ENCODE data around the gene SIGLEC14. TPM values are rescaled to one million over a fixed set of nuclear protein-coding genes. Genes with fewer than 3 reads are reported as not detected.
"Not testable (repeated sequence)": the region's sequence is repeated elsewhere in the genome, so short reads cannot be mapped to it uniquely, and the experiment has no call there.

SIGLEC14 gene, protein sequence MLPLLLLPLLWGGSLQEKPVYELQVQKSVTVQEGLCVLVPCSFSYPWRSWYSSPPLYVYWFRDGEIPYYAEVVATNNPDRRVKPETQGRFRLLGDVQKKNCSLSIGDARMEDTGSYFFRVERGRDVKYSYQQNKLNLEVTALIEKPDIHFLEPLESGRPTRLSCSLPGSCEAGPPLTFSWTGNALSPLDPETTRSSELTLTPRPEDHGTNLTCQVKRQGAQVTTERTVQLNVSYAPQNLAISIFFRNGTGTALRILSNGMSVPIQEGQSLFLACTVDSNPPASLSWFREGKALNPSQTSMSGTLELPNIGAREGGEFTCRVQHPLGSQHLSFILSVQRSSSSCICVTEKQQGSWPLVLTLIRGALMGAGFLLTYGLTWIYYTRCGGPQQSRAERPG
- not detected for polyA plus RNA-seq (2013, experiment 1 of 2; ENCODE audit: insufficient read length)
- not detected for polyA plus RNA-seq (2013, experiment 2 of 2; ENCODE audit: insufficient read length)

DNA sequence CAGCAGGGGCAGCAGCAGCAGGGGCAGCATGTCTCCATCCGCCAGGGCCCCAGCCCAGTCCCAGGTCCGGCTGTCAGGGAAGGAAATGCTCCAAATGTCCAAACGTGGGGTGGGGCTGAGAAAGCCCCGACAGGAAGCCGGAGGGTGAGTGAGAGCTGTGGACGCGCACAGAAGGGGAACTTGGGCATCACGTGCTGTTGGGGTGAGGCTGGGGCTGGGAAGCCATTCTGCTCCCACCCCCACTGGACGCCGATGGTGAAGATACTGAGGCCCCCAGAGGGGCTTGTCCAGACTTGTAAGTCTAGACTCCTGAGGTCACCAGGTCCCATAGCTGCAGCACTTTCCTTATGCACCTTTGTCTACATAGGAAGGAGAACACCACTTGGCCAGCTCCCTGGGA is at the start of gene SIGLEC14:
Gene SIGLEC14, minus strand, starts transcription at position 96 of the 400 bp plus-strand sequence. Its CDS starts 66 bp downstream, at position 30.
- DNase-seq: not testable (repeated sequence)

DNA sequence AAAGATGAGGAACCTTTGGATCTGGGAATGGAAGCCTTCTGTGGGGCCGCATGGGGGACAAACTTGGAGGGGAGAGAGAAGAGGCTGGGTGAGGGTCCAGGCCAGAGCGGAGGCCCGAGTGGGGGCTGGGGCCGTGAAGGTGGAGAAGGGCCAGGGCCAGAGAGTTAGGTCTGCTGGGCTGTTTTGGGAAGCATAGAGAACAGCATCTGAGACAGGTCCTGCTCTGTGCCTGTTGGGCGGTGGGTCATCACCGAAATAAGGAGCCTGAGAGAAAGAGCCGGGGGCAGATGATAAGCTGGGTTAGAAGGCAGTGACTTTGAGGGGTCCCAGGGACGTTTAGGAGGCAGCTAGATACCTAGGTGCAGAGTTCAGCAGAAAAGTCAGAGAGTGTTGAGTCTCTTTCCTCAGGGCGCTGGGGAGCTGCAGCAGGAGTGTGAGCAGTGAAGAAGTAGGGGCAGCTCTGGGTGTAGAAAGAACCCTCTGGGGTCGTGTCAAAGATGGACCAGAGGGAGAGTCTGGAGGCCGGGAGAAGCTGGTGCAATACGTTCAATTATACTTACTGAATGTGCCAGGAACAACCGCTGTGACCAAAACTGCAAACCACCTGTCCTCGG is 49.2 kb upstream of the SIGLEC14 start:
- DNase-seq: no peak

DNA sequence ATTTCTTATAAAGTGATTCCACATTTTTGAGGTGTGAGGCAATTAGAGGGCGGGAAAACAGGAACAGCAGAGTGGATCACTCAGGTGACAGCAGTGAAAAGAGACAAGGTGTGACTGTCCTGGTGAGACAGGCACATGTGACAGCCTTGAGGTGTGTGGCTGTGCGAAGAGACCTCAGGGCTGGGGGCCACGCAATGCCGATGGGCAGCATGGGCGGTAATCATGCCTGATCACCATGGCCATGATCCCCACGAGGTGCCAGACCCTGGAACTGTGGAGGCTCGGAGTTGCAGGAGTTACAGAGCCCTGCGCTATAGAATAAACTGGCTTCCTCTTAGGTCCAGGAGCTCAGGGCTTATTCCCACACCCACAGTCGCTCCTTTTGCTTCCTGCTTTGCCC is 48.5 kb upstream of the SIGLEC14 start:
- DNase-seq: no peak

DNA sequence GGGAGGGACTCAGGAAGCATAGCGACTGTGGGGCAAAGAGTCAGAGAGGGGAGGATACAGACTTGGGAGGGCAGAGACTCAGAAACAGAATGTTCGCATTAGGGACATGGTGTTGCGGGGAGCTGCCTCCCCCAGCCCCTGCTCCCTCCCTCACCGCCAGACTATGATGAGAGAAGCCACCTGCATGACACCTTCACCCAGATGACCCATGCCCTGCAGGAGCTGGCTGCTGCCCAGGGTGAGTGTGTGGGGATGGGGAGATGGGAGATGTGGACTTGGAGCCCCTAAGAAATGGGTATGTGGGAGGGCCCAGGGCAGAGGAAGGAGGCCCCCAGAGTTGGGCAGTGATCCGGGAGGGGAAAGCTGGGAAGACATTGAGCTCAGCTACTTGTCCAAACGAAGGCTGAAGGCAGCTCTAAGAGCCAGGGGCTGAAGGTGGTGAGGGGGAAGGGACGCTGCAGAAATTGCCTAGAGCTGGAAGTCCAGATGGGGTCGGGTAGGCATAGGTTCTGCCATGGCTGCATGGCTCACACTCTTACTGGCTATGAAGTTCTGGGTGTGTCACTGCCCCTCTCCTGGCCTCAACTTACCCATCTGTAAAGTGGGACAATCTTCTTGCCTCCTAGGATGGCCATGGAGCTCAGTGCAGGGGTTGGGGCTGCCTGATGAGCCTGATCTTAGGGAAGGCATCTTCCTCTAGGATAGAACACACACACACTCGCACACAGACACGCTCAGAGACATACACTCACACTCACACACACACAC is 47.9 kb upstream of the SIGLEC14 start:
- DNase-seq: no peak

DNA sequence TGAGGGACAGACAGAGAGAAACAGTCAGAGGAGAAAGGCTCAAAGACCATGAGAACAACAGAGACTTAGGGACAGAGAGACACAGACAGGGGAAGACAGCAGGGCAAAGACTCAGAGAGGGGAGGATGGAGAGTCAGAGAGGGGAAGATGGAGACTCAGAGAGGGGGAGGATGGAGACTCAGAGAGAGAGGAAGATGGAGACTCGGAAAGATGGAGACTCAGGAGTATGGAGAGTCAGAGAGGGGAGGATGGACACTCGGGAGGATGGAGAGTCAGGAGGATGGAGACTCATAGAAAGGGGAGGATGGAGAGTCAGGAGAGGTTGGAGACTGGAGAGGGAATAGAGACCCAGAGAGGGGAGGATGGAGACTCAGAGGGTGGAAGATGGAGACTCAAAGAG is 47.2 kb upstream of the SIGLEC14 start:
- no peak for DNase-seq

DNA sequence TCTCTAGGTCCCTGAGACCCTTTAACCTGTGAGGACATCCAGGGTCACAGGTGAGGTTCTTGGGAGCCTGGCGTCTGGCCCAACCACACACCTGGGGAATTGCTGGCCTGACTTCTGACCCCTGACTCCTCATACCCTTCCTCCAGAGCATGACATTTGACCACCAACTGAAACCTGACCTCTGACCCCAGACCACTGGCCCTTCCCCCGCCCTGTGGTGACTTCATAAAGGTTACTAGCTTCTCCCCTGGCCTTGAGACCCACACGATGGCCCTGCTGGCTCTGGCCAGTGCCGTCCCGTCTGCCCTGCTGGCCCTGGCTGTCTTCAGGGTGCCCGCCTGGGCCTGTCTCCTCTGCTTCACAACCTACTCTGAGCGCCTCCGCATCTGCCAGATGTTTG is 46.6 kb upstream of the SIGLEC14 start, which contains the start of gene SPACA6:
Gene SPACA6, plus strand, starts transcription at position 71 of the 400 bp plus-strand sequence. Its CDS starts 197 bp downstream, at position 268.
- no peak for DNase-seq

DNA sequence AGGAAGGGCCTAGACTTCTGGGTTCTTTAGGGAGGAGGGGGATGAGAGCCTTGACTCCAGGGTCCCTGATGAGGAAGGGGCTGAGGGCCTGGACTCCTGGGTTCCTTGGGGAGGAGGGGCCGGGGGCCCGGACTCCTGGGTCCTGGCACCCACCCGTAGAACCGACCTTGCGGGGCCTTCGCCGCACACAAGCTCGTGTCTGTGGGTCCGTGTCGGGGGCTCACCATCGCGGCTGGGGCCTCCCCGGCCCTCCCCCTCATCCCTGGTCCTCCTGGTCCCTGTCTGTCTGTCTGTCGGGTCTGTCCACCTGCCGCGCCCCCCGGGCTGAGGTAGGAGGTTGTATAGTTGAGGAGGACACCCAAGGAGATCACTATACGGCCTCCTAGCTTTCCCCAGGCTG is 45.8 kb upstream of the SIGLEC14 start:
- DNase-seq: no peak

DNA sequence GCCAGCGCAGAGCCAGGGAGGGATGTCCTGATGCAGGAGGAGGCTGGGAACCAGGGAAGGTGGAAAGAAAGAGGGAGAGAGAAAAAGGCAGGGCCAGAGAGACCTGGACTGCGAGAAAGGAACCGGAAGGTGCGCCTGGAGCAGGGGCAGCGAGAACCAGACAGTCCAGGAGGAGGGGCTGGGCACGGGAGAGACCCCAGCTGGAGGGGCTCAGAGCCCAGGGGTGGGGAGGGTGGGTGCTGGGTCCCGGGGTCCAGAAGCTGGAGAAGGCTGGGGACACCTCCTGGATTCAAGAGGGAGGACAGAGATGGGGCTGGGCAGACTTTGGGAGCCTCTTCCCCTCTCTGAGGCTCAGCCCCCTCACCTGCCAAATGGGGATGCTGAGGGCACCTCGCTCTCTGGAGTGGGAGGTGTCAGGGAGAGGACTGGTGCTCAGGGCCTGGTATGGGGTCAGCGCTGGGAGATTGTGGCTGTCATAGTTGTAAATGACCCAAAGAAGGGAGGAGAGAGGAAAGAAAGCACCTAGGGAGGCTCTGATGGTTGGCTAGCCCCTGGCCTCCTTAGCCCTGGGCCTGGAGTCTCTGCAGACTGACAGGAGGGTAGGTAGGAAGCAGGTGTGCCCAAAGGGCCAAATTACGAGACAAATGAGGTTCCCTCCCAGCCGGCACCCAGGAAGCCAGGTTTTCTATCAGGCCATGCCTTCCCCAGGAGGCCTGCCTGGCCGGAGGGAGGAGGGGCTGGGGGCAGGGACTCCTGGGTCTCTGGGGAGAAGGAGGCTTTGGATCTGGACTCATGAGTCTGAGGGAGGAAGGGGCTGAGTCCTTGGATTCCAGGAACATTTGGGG is 45.2 kb upstream of the SIGLEC14 start:
- no peak for DNase-seq

DNA sequence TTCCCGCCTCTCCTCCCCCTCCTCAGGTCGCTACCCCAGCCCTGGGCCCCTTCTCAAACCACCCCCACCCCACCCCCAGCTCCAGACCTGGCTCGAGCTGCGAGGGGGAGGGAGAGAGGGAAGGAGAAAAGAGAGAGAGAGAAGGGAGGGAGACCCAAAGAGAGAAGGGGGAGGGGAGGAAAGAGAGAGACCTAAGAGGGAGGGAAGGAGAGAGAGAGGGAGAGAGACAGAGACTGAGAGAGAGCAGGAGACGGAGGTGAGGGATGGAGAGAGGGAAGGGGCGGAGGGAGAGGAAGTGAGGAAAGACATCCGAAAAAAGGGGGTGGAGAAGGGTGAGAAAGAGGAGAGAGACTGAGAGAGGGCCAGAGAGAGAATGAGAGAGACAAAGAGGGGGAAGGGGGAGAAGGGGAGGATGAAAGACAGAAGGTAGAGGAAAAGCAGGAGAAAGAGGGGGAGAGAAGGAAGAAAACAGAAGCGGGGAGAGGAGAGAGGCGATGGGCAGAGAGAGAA is 44.5 kb upstream of the SIGLEC14 start:
- peak; percentile 70 for DNase-seq

DNA sequence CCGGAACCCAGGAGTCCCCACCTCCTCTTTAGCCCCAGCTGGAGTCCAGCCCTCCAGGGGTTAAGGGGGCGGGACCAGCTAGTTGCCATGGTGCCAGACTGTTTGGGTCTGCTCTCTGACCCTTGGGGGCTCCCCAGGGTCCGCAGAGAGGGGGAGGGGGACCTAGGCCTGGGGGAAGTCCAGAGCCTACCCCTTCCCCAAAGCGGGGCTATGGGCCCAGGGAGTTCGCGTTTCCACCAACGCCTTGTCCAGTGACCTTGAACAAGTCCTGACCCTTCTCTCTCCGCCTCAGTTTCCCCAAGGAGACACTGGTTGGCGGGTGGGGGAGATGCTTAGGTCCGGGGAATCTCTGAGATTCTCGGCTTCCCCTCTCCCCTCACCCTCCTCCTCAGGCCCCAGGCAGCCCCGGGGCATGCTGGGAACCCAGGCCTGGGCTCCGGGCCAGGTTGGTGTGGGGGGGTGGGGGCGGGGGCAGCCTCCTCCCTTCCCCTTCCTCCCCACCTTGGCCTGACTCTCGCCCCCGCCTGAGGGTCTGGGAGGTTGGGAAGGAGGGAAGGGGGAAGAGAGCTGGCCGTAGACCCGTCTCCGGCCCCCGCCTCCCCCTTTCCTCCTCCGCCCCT is 43.9 kb upstream of the SIGLEC14 start:
- DNase-seq: peak; percentile 83

DNA sequence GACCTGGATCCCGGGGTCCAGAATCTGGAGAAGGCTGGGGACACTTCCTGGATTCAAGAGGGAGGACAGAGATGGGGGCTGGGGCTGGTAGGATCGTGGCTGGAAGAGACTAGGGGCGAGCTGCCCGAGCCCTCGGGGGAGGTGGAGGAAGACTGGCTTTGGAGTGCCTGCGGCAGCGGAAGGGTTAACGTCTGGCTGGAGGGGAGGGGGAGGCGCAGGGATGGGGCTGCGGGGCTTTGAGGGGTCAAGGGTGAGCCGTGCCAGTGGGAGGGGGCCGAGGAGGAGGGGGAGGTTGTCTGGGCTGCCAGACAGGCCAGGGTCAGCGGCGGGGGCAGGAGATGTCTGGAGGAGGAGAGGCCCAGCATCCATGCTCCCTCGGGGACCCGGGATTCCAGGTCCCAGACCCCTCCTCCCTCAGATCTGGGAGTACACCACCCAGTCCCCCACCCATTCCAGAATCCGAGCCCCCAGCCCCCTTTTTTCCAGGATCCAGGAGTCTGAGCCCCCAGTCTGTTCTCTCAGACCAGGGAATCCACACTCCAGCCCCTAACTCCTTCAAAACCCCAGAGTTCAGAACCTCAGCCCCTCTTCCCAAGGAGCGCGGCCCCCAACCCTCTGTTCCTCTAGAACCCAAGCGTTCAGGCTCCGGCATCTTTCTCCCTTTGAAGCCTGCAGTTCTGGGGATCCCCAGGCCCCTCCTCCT is 43.3 kb upstream of the SIGLEC14 start:
- DNase-seq: peak; percentile 37

DNA sequence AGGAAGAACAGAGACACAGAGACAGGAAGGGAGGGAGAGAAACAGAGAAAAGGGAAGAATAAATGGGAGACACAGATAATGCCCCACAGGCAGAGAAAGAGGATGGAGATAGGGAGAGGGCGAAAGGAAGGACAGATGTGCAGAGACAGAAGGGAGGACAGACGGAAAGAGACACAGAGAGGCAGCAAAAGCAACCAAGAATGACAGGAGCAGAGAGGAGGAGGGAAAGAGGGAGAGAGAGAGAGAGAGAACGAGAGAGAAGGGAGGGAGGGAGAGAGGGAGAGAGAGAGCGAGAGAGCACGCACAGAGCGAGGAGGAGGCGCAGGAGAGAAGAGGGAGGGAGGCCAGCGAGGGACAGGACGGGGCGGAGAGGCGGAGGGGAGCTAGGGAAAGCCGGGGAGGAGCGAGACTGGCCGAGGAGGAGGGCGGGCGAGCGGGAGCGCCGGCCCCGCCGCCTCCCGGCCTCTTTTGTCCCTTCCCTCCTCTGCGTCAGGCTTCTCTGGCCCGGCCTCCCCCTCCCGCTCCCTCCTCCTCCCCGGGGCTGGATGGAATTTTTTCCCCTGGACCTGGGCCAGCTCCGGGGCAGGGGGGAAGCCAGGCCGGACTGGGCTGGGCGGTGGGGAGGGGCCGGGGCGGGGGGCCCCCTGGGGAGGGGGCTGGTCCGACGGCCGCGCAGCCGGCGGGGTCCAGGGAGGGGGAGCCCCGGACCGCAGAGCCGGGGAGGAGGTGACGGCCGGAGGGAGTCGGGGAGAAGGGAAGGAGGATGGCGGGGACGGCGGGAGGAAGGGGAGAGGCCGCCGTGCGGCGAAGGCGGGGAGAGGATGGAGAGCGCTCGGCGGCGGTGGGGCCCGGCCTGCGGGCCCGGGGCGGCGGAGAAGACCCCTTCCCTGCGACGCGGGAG is 42.3 kb upstream of the SIGLEC14 start:
- DNase-seq: peak; percentile 97

DNA sequence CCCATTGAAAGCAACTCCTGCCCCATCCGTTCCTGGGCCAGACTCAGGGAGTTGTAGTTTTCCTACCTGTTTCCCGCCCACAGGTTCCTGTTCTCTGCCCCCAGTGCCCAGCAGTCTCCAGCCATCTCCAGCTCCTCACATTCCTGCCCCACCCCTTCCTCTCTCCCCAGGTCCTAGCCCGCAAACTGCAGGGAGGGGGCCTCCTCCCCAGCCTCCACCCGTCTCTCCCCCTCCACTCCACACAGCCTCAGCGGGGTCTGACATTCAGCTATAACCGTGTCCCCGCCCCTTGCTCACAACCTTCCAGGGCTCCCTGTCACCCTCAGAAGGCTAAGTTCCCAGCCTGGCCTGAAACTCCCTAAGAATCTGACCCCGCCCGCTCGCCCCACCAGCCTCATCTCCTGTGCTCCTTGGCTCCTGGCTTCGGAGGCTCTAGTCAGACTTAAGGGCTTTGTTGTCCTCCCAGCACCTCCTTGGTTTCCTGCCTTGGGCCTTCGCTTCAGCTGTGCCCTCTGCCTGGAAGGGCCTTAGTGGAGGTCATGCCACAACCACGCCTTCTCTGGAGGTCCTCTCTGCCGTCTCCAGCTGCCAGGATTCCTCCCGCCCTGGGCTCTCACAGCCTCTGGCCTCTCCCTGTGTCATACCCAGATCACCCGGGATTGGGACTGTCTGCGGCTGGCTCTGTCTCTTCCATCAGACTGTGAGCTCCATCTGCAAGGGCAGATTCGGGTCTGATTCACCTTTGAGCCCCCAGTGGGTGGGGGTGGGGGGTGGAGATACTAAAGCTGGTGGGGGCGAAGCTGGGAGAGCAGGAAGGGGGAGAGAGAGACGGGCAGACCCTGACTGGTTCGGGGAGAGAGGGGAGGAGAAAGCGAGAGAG is 41.4 kb upstream of the SIGLEC14 start:
- DNase-seq: peak; percentile 67

DNA sequence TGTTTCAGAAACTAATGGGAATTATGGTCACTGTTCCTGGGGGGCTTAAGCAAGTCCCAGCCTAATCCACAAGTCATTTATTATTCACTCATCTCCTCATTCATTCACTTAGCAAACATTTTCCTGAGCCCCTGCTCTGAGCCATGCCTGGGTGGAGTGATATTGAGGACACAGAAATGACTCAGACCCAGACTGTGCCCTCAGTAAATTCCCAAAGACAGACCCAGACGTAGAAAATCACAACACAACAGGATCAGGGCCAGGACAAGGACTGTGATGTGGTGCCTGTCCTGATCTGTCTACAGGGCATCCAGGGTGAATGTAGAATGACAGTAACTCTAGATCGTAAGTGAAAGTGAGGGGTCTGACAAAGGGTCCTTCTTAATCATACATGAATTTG is 39.5 kb upstream of the SIGLEC14 start:
- peak; percentile 37 for DNase-seq

DNA sequence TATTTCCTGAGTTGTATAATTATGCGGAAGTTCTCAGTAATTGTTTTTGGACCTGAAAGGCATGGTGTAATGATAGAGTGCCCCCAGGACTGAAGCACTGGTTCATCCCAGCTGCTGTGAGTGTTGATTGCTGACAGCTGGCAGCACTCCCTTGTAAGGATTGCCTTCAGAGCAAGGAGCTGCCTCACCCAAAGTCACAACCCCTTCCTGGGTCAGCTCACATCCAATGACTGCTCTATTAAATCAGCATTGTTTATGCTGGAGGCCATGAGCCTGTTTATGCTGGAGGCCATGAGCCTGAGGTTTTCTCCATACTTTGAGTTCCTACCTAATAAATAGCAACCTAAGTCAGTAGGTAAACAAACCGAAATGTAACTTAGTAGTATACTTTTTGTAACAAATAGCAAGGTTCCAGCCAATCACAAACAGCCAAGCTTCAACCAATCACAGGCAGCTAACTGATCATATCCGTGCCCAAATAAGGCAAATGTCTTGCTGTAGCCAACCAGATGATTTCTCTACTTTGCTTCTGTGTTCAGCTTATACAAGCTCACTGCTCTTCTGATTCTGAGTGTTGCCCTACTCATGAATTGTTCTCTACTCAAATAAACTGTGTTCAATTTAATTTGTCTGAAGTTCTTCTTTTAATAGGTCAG is 34.8 kb upstream of the SIGLEC14 start:
- DNase-seq: no peak

DNA sequence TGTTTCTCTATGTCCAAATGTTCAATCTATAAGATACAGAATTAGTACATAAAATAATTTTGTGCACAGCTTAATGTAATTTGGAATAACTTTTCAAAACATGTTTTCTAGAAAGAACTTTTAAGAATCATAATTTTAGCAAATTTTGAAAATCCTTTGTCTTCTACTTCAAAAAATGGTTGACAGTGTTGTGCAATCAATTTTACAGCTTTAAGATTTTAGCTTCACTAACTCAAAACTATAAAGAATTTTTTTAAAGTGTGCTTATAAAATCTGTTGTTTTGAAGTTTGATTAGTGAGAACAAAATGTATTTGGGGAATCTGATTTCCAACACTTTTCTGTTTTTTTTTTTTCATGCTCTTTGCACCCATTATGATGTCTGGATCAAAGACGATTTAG is 33.8 kb upstream of the SIGLEC14 start:
- DNase-seq: no peak

DNA sequence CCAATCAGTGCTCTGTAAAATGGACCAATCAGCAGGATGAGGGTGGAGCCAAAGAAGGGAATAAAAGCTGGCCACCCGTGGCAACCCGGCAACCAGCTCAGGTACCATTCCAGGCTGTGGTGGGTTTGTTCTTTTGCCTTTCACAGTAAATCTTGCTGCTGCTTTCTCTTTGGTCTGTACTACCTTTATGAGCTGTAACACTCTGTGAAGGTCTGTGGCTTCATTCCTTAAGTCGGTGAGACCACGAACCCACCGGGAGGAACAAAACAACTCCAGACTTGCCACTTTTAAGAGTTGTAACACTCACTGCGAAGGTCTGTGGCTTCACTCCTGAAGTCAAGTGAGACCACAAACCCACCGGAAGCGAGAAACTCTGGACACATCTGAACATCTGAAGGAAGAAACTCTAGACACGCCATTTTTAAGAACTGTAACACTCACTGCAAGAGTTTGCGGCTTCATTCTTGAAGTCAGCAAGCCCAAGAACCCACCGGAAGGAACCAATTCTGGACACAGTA is 30.0 kb upstream of the SIGLEC14 start:
- no peak for DNase-seq
